ENCODE data around the gene KCNQ1OT1.

GRCh38 chr11:2717561-2718325, 17.9 kb upstream of the KCNQ1OT1 start:
- no peak for TF ChIP-seq POLR2A (IDR thresholded peaks at IDR 0.05)
- TF ChIP-seq, protein P1, sequence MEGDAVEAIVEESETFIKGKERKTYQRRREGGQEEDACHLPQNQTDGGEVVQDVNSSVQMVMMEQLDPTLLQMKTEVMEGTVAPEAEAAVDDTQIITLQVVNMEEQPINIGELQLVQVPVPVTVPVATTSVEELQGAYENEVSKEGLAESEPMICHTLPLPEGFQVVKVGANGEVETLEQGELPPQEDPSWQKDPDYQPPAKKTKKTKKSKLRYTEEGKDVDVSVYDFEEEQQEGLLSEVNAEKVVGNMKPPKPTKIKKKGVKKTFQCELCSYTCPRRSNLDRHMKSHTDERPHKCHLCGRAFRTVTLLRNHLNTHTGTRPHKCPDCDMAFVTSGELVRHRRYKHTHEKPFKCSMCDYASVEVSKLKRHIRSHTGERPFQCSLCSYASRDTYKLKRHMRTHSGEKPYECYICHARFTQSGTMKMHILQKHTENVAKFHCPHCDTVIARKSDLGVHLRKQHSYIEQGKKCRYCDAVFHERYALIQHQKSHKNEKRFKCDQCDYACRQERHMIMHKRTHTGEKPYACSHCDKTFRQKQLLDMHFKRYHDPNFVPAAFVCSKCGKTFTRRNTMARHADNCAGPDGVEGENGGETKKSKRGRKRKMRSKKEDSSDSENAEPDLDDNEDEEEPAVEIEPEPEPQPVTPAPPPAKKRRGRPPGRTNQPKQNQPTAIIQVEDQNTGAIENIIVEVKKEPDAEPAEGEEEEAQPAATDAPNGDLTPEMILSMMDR (IDR thresholded peaks at IDR 0.05): no peak
- no peak for TF ChIP-seq EP300 (IDR thresholded peaks at IDR 0.05)
